ENCODE results near the gene KIAA1586. TPM values are rescaled to one million over a fixed set of nuclear protein-coding genes. Genes with fewer than 3 reads are reported as not detected.

The KIAA1586 gene
- total RNA-seq, 1 donor: 17.4 TPM

GRCh38 chr6:57075092-57075491, 28.6 kb downstream of the KIAA1586 start:
- H3K79me2 ChIP-seq (ENCODE audit: insufficient read depth, low read length): no peaks in the 10 kb centered on the region

GRCh38 chr6:57078531-57079207, 32.2 kb downstream of the KIAA1586 start:
- Histone ChIP-seq H3K4me3 (ENCODE audit: insufficient read depth, low read length) (no peak overlapping the region), H2AFZ (ENCODE audit: low read length) (no peak overlapping the region), H3K4me1 (ENCODE audit: insufficient read depth, low read length) (no peaks in the 10 kb centered on the region), H3K9me3 (ENCODE audit: low read depth, low read length) (no peaks in the 10 kb centered on the region), H3K79me2 (ENCODE audit: insufficient read depth, low read length) (no peaks in the 10 kb centered on the region), H3K36me3 (ENCODE audit: insufficient read depth, low read length) (no peaks in the 10 kb centered on the region), H3K4me2 (ENCODE audit: insufficient read depth, low read length) (no peak overlapping the region), H3K27ac (ENCODE audit: low read depth, low read length) (no peak overlapping the region), H4K20me1 (ENCODE audit: insufficient read depth, low read length) (no peaks in the 10 kb centered on the region), H3K27me3 (ENCODE audit: insufficient read depth, low read length) (no peaks in the 10 kb centered on the region)
- TF ChIP-seq, protein P1, sequence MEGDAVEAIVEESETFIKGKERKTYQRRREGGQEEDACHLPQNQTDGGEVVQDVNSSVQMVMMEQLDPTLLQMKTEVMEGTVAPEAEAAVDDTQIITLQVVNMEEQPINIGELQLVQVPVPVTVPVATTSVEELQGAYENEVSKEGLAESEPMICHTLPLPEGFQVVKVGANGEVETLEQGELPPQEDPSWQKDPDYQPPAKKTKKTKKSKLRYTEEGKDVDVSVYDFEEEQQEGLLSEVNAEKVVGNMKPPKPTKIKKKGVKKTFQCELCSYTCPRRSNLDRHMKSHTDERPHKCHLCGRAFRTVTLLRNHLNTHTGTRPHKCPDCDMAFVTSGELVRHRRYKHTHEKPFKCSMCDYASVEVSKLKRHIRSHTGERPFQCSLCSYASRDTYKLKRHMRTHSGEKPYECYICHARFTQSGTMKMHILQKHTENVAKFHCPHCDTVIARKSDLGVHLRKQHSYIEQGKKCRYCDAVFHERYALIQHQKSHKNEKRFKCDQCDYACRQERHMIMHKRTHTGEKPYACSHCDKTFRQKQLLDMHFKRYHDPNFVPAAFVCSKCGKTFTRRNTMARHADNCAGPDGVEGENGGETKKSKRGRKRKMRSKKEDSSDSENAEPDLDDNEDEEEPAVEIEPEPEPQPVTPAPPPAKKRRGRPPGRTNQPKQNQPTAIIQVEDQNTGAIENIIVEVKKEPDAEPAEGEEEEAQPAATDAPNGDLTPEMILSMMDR (IDR thresholded peaks at IDR 0.05; ENCODE audit: extremely low read depth, low read depth, low read length): no peak
- no peak for DNase-seq (ENCODE audit: insufficient read length, low spot score, missing footprints)

More at GRCh38 chr6:57075092-57075491, 28.6 kb downstream of the KIAA1586 start:
- H3K4me2 ChIP-seq (ENCODE audit: insufficient read depth, low read length): no peak overlapping the region
- H3K27ac ChIP-seq (ENCODE audit: low read depth, low read length): no peak overlapping the region
- H4K20me1 ChIP-seq (ENCODE audit: insufficient read depth, low read length): no peaks in the 10 kb centered on the region
- no peak for DNase-seq (ENCODE audit: insufficient read length, low spot score, missing footprints)
- no peaks in the 10 kb centered on the region for H3K4me1 ChIP-seq (ENCODE audit: insufficient read depth, low read length)
- H3K4me3 ChIP-seq (ENCODE audit: insufficient read depth, low read length): no peak overlapping the region
- H3K9me3 ChIP-seq (ENCODE audit: low read depth, low read length): no peaks in the 10 kb centered on the region
- H3K27me3 ChIP-seq (ENCODE audit: insufficient read depth, low read length): no peaks in the 10 kb centered on the region
- H3K36me3 ChIP-seq (ENCODE audit: insufficient read depth, low read length): no peaks in the 10 kb centered on the region
- H2AFZ ChIP-seq (ENCODE audit: low read length): no peak overlapping the region
- TF ChIP-seq, protein P1 (IDR thresholded peaks at IDR 0.05; ENCODE audit: extremely low read depth, low read depth, low read length): no peak

DNA sequence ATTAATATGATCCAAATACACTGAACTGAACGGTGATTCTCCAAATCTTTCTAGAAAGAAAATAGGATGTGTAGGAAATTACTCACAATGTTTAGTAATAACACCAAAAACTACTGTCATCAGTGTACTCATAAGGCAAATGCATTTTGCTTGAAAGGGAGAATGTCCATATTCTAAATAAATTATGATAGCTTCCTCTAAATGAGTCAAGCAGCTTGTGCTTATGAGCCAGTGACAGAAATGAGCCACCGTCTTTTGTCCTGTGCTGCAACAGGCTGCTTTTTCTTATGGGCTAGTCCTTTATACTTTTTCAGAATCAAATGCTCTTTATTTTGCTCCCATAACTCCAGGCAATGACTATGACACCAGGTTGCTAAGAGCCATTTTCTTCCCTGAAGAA, 39.0 kb downstream of the KIAA1586 start:
- DNase-seq (ENCODE audit: insufficient read length, low spot score, missing footprints): no peak
- H3K79me2 ChIP-seq (ENCODE audit: insufficient read depth, low read length): no peaks in the 10 kb centered on the region
- no peak overlapping the region for H3K4me2 ChIP-seq (ENCODE audit: insufficient read depth, low read length)
- no peaks in the 10 kb centered on the region for H3K27me3 ChIP-seq (ENCODE audit: insufficient read depth, low read length)
- TF ChIP-seq, protein P1 (IDR thresholded peaks at IDR 0.05; ENCODE audit: extremely low read depth, low read depth, low read length): no peak
- no peak overlapping the region for H3K27ac ChIP-seq (ENCODE audit: low read depth, low read length)
- H3K36me3 ChIP-seq (ENCODE audit: insufficient read depth, low read length): no peaks in the 10 kb centered on the region
- no peak overlapping the region for H2AFZ ChIP-seq (ENCODE audit: low read length)
- peaks cover 7% of the 10 kb centered on the region for H3K4me1 ChIP-seq (ENCODE audit: insufficient read depth, low read length)
- H4K20me1 ChIP-seq (ENCODE audit: insufficient read depth, low read length): no peaks in the 10 kb centered on the region
- H3K4me3 ChIP-seq (ENCODE audit: insufficient read depth, low read length): no peak overlapping the region
- H3K9me3 ChIP-seq (ENCODE audit: low read depth, low read length): no peaks in the 10 kb centered on the region

DNA sequence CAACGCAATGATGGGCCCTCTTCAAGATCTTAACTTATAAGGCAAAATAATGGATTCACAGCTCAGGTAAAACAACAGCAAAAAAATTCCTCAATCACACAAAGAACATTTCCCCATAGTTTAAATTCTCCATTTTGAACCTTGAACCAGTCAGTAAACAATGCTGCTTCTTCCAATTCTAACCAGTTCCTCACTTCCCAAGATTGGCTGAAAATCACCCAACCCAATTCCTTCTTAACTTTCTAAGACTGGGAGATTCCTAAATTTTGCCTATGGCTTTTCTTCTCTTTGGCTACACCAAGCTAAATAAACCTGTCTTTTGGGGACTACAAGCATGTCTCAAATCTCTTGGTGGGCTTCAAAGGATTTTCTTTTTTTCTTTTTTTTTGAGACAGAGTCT, 40.4 kb downstream of the KIAA1586 start:
- TF ChIP-seq, protein P1 (IDR thresholded peaks at IDR 0.05; ENCODE audit: extremely low read depth, low read depth, low read length): no peak
- Histone ChIP-seq H3K79me2 (ENCODE audit: insufficient read depth, low read length) (peaks cover 6% of the 10 kb centered on the region), H3K27ac (ENCODE audit: low read depth, low read length) (no peak overlapping the region), H3K4me3 (ENCODE audit: insufficient read depth, low read length) (no peak overlapping the region), H3K9me3 (ENCODE audit: low read depth, low read length) (no peaks in the 10 kb centered on the region), H4K20me1 (ENCODE audit: insufficient read depth, low read length) (peaks cover 3% of the 10 kb centered on the region), H3K36me3 (ENCODE audit: insufficient read depth, low read length) (peaks cover 5% of the 10 kb centered on the region), H3K4me2 (ENCODE audit: insufficient read depth, low read length) (no peak overlapping the region), H3K27me3 (ENCODE audit: insufficient read depth, low read length) (no peaks in the 10 kb centered on the region), H3K4me1 (ENCODE audit: insufficient read depth, low read length) (peaks cover 12% of the 10 kb centered on the region), H2AFZ (ENCODE audit: low read length) (no peak overlapping the region)
- no peak for DNase-seq (ENCODE audit: insufficient read length, low spot score, missing footprints)

Data from osteoblast (primary cell).